Right ventricle myocardium inferior (tissue), 1 donor: ENCODE data around the gene KDM1A. TPM values are rescaled to one million over a fixed set of nuclear protein-coding genes. Genes with fewer than 3 reads are reported as not detected.
A peak's percentile ranks its signal among the peaks of the same experiment; 100 is the strongest.
"Not testable (repeated sequence)": the region's sequence is repeated elsewhere in the genome, so short reads cannot be mapped to it uniquely, and the experiment has no call there.

Experiments used
- ATAC-seq: fragments of 200-7000 bp; cut with Tn5 transposase; one replicate; pipeline ENCODE4 v1.9.1; 2020; ENCODE audit warnings: mild to moderate bottlenecking, moderate library complexity
- DNase-seq: peaks from one replicate; pipeline ENCODE4 v3.0.0; 2021; ENCODE audit errors: missing footprints
- intact Hi-C: fragments of 100-400 bp; cut with DNase I; formaldehyde crosslinking; loops from one replicate; pipeline ENCODE4 v1.11.0; 2022
- long read RNA-seq: library from polyadenylated mRNA; unstranded; transcript quantifications from one replicate; pipeline ENCODE4 v2.0.0, GENCODE V29; 2021
- total RNA-seq: library from RNA; stranded (reverse); fragmentation: NEBNext Ultra II Directional; extraction: Animal tissue kit (Norgen Biotek cat#: 25700); gene quantifications from one replicate; pipeline ENCODE4 v1.2.1, GENCODE V29; 2021
- donor health status: DM: no; HTN: yes; CAD: no; lungs with severe emphysema.

KDM1A gene
- total RNA-seq = 31.7 TPM
- long read RNA-seq, transcript KDM1A-201 (19 exons, 3,033 nt) = major isoform, 25 of 70 reads
- long read RNA-seq, partial matches to known transcripts = 2 of 70 reads
- long read RNA-seq, other reads (novel, unspliced or antisense) = 43 of 70 reads

- peak; percentile 99 for ATAC-seq
- intact Hi-C loops = no loop called here
- peak; percentile 98 for DNase-seq
Measured at GRCh38 chr1:23019094-23019862, at the start of gene KDM1A. Gene KDM1A (plus strand): TSS chr1:23019468. CDS start chr1:23019597, 129 bp downstream.

DNA sequence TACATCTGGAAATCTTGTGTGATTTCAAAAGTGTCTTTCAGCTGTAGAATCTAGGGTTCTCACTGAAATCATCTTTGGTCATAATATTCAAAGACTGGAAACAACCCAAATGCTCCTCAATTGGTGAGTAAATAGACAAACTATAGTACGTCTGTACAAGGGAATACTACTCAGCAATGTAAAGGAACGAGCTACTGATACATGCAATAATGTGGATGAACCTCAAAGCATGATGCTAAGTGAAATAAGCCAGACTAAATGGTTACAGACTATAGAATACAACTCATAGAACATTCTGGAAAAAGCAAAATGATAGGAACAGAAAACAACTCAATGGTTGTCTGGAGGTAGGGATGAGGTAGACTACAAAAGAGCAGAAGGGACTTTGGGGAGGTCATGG lies 49.2 kb upstream of the KDM1A start:
- DNase-seq (no peak), ATAC-seq (no peak)
- intact Hi-C loops = loop anchor here (10.0 kb wide), 1 partner anchor 125 kb away; no protein-coding TSS in a partner anchor

DNA sequence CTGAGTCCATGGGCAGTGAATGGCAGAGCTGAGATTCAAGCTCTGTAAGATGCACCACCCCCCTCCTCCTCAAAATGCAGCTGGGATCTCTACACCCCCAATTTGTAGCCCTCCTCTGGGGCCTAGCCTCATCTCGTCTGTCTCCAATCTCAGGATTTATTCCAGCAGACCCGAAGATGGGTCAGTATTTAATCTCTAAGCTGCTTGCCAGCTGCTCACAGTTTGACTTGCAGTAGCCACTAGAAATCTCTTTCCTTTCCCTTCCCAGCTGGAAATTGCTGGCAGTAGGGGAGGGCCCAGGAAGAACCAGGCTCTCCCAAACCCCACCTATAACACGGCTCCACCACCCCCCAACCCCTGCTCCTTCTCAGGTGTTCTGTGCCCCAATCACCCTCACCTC lies 48.1 kb upstream of the KDM1A start:
- ATAC-seq = no peak
- intact Hi-C loops = loop anchor here (10.0 kb wide), 1 partner anchor 124 kb away; no protein-coding TSS in a partner anchor
- DNase-seq = no peak

GRCh38 chr1:22971611-22972405 lies 47.5 kb upstream of the KDM1A start:
- DNase-seq (no peak), ATAC-seq (no peak)
- intact Hi-C loops = loop anchor here (10.0 kb wide), 1 partner anchor 123 kb away; no protein-coding TSS in a partner anchor

- ATAC-seq = no peak
- intact Hi-C loops = loop anchor here (10.0 kb wide), 1 partner anchor 122 kb away; no protein-coding TSS in a partner anchor
- DNase-seq = no peak
Measured at GRCh38 chr1:22972760-22973159, 46.5 kb upstream of the KDM1A start, which contains the start of gene LACTBL1. Gene LACTBL1 (minus strand): TSS chr1:22972866. CDS start chr1:22972316, 550 bp downstream.

- intact Hi-C loops = loop anchor here (2.0 to 10.0 kb wide), 2 partner anchors 119 to 209 kb away; no protein-coding TSS in a partner anchor
- no peak for DNase-seq
- ATAC-seq = no peak
Measured at GRCh38 chr1:22975694-22976093, 43.6 kb upstream of the KDM1A start.

GRCh38 chr1:22976127-22976460 lies 43.2 kb upstream of the KDM1A start:
- ATAC-seq = no peak
- no peak for DNase-seq
- intact Hi-C loops = loop anchor here (2.0 to 10.0 kb wide), 2 partner anchors 119 to 209 kb away; no protein-coding TSS in a partner anchor

GRCh38 chr1:22976461-22977243 lies 42.6 kb upstream of the KDM1A start:
- DNase-seq (no peak), ATAC-seq (peak; percentile 89)
- intact Hi-C loops = loop anchor here (2.0 to 10.0 kb wide), 2 partner anchors 118 to 208 kb away; no protein-coding TSS in a partner anchor

GRCh38 chr1:22978299-22978698 lies 41.0 kb upstream of the KDM1A start:
- DNase-seq (no peak), ATAC-seq (no peak)
- intact Hi-C loops = loop anchor here (10.0 kb wide), 1 partner anchor 117 kb away; no protein-coding TSS in a partner anchor

- ATAC-seq, DNase-seq, intact Hi-C loops: not testable (repeated sequence)
Measured at GRCh38 chr1:22980471-22980790, 38.8 kb upstream of the KDM1A start.

DNA sequence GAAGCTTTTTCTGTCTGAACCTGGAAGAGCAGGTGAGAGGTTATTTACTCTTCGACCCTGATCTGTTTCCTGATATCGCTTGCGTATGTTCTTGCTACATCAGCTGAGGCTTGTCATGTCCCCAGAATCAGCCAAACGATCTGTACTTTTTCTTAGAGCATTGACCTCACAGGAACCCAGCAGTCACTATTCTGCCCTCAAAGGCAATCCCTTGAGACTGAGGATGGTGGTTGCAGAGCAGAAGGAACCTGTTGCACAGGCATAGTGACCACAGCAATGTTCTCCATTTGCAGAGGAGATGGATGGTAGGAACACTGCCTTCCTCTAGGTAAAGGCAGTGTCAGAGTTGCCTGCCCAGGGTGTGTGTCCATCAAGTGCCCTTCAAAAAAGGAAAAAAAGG lies 35.3 kb upstream of the KDM1A start:
- intact Hi-C loops = no loop called here
- no peak for ATAC-seq
- no peak for DNase-seq

GRCh38 chr1:22992384-22992783 lies 26.9 kb upstream of the KDM1A start:
- ATAC-seq, intact Hi-C loops, DNase-seq: not testable (repeated sequence)

- DNase-seq, ATAC-seq, intact Hi-C loops: not testable (repeated sequence)
Measured at GRCh38 chr1:22993220-22993795, 26.0 kb upstream of the KDM1A start.

DNA sequence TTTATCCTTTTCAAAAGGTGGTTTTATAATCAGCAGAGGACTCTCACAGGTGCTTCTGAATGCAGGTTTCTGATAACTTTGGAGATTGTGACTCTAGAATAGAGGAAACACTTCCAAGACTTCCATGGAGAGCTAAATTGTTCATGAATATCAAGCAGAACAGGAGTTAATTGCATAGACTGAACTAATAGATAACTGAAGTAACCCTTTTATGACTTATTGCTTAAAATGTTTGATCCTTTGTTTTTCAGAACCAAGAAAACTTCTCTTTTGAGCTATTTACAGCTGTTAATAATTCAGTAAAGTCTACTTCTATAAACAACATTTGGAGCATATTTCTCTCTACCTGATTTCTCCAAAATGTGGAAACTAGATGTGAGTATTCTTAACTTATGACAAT lies 23.5 kb upstream of the KDM1A start:
- intact Hi-C loops = no loop called here
- ATAC-seq (no peak), DNase-seq (no peak)

DNA sequence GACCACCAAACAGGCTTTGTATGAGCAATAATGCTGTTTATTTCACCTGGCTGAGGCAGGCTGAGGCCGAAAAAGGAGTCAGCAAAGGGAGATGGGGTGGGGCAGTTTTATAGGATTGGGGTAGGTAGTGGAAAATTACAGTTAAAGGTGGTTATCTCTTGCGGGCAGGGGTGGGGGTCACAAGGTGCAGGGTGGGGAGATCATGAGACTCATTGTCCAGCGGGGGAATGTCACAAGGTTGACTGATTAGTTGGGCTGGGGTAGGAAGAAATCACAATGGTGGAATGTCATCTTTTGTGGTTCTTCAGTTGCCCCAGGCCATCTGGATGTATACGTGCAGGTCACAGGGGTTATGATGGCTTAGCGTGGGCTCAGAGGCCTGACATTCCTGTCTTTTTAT lies 21.7 kb upstream of the KDM1A start:
- DNase-seq, intact Hi-C loops, ATAC-seq: not testable (repeated sequence)

GRCh38 chr1:23000133-23000532 lies 19.1 kb upstream of the KDM1A start:
- DNase-seq, intact Hi-C loops, ATAC-seq: not testable (repeated sequence)

GRCh38 chr1:23002218-23002617 lies 17.1 kb upstream of the KDM1A start:
- intact Hi-C loops, DNase-seq, ATAC-seq: not testable (repeated sequence)

GRCh38 chr1:23004112-23004511 lies 15.2 kb upstream of the KDM1A start:
- DNase-seq (no peak), ATAC-seq (no peak)
- intact Hi-C loops = no loop called here
